Lung (tissue), 12 donors: ENCODE results near the gene MAML3. TPM values are rescaled to one million over a fixed set of nuclear protein-coding genes. Genes with fewer than 3 reads are reported as not detected.

ENCODE experiments used
- ATAC-seq: fragments of 200-7000 bp; cut with Tn5 transposase; one replicate; pipeline ENCODE4 v1.9.1; 2020; ENCODE audit warnings: moderate number of reproducible peaks; ENCODE audit not compliant: insufficient read depth, low FRiP score
- DNase-seq, 3 donors: peaks; one replicate each; pipeline ENCODE4 v3.0.0-alpha.2; 2013 to 2017
- H3K27ac ChIP-seq, 2 donors: one replicate each; pipeline ENCODE4 v1.5.1; 2013; ENCODE audit warnings: mild to moderate bottlenecking in 2 of 2, moderate library complexity in 2 of 2, control low read depth in 1 of 2, inconsistent platforms in 1 of 2, low read depth in 1 of 2, low read length in 1 of 2
- H3K27me3 ChIP-seq, 3 donors: one replicate each; pipeline ENCODE4 v1.5.1; 2013; ENCODE audit warnings: low read length in 2 of 3; ENCODE audit not compliant: control insufficient read depth in 3 of 3, insufficient read depth in 3 of 3
- H3K36me3 ChIP-seq, 4 donors: one replicate each; pipeline ENCODE4 v1.5.1; 2013; ENCODE audit warnings: low read length in 4 of 4, mild to moderate bottlenecking in 1 of 4, moderate library complexity in 1 of 4; ENCODE audit not compliant: control insufficient read depth in 4 of 4, insufficient read depth in 4 of 4
- H3K4me1 ChIP-seq, 5 donors: one replicate each; pipeline ENCODE4 v1.5.1; 2013; ENCODE audit warnings: low read length in 5 of 5, mild to moderate bottlenecking in 2 of 5, moderate library complexity in 1 of 5; ENCODE audit not compliant: control insufficient read depth in 5 of 5, insufficient read depth in 5 of 5
- H3K4me3 ChIP-seq: one replicate; pipeline ENCODE4 v1.5.1; 2013; ENCODE audit warnings: mild to moderate bottlenecking, control low read depth, moderate library complexity
- H3K9ac ChIP-seq, 2 donors: one replicate each; pipeline ENCODE4 v1.5.1; 2013; ENCODE audit warnings: low read length in 2 of 2, control low read depth in 1 of 2; ENCODE audit not compliant: insufficient read depth in 1 of 2
- H3K9me3 ChIP-seq, 4 donors: one replicate each; pipeline ENCODE4 v1.5.1; 2013; ENCODE audit warnings: low read length in 3 of 4, mild to moderate bottlenecking in 1 of 4, moderate library complexity in 1 of 4; ENCODE audit not compliant: control insufficient read depth in 4 of 4, insufficient read depth in 3 of 4
- WGBS, 2 donors: extraction: QIAGEN DNeasy Blood & Tissue Kit; methylation state at CpG; one replicate each; pipeline ENCODE4 v1.1.7; 2013; 5-methylcytosine and 5-hydroxymethylcytosine counted together
- polyA plus RNA-seq, 2 donors: library from polyadenylated mRNA; stranded (reverse); fragments of 200-250 nt; gene quantifications; one replicate each; pipeline ENCODE4 v1.2.1, GENCODE V29; 2013
- total RNA-seq, 2 donors: library from RNA; depleted of rRNA in 1 of 2; stranded (reverse); fragments of >200 nt in 1 of 2; gene quantifications; one replicate each; pipeline ENCODE4 v1.2.1, GENCODE V29; 2014 to 2021
- TF ChIP-seq, protein P1 (sequence below): IDR thresholded peaks from 2 replicates; pipeline ENCODE4 v1.5.1; 2012; ENCODE audit warnings: mild to moderate bottlenecking; ENCODE audit errors: control extremely low read depth, extremely low read depth
- donor health status: control.
- donor health status: control.
- donor health status: Bipolar disorder and iron deficiency.
- donor health status: healthy.
- donor health status: DM: yes; HTN: yes; CAD: no.

Gene MAML3
- total and polyA plus RNA-seq, 4 donors, result 3.0 to 16.4 (median 8.5) TPM

DNA sequence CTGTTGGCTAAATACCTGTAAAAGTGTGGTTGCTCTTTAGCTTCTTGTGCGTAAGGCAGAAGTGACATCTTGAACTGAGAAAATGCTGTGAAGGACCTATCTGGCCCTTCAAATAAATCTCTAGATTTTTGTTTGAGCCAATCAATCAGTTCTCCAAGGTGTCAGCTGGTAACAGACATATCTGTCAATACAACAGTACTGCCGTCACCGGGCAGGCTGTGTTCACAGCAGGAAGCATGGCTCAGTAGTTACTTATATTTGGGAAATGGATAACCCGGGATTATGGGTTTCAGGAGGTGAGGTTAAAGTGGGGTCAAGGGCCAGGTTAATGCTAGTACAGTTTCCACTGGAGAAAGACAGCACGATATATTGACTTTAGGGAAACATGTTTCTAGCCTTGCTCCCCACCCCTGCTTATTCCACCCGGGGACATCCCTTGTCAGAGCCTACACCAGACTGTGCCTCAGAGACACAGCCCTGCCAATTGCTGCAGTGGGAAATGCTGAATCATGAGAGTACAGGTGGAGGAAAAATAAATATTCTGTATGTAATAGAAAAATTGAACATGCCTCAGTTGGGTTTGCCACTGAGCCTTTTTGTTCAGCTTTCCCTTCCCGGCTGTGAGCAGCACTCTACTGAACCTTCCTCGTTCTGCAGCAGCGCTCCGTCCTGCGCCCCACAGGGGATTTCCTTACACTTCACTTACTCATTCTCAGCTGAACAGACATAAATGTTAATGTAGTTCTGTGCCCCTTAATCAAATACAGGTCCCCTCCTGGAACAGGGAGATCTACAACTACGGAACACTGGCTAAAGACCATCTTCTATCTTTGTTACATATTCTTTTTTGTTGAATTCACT lies 367.3 kb downstream of the MAML3 start:
- Histone ChIP-seq H3K4me3 (no peak overlapping the region), H3K9ac (no peak overlapping the region), H3K27ac (no peak overlapping the region), H3K36me3 (no peaks in the 10 kb centered on the region), H3K9me3 (no peaks in the 10 kb centered on the region), H3K27me3 (no peaks in the 10 kb centered on the region), H3K4me1 (peaks cover 0 to 14% (median 0%) of the 10 kb centered on the region in 5 donors)
- DNase-seq (no peak), ATAC-seq (no peak)
- 67 to 81% methylated on average over 12 of the region's 12 CpGs for WGBS, 2 donors
- TF ChIP-seq, protein P1, sequence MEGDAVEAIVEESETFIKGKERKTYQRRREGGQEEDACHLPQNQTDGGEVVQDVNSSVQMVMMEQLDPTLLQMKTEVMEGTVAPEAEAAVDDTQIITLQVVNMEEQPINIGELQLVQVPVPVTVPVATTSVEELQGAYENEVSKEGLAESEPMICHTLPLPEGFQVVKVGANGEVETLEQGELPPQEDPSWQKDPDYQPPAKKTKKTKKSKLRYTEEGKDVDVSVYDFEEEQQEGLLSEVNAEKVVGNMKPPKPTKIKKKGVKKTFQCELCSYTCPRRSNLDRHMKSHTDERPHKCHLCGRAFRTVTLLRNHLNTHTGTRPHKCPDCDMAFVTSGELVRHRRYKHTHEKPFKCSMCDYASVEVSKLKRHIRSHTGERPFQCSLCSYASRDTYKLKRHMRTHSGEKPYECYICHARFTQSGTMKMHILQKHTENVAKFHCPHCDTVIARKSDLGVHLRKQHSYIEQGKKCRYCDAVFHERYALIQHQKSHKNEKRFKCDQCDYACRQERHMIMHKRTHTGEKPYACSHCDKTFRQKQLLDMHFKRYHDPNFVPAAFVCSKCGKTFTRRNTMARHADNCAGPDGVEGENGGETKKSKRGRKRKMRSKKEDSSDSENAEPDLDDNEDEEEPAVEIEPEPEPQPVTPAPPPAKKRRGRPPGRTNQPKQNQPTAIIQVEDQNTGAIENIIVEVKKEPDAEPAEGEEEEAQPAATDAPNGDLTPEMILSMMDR, result no peak

DNA sequence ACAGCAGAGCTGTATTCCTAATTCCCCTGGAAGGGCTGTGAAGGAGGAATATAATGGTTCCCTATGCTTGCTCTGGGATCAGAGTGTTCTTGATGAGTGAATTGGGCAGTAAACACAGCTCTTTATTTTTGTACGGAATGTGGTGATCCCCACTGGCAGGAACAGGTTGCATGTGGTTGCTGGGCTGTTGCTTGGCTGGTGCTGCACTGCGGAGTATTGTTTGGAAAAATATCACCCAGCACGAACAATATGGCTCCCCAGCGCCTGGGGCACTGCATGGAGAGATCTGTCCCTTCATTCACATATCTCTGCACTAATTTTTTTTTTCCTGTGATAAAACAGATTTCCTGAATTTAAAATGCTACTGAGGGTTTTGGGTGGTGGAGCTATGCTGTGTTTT lies 368.6 kb downstream of the MAML3 start:
- DNase-seq (no peak), ATAC-seq (no peak)
- Histone ChIP-seq H3K27ac (no peak overlapping the region), H3K9me3 (no peaks in the 10 kb centered on the region), H3K27me3 (no peaks in the 10 kb centered on the region), H3K36me3 (no peaks in the 10 kb centered on the region), H3K4me1 (peaks cover 0 to 14% (median 0%) of the 10 kb centered on the region in 5 donors), H3K4me3 (no peak overlapping the region), H3K9ac (no peak overlapping the region)
- TF ChIP-seq, protein P1, result no peak
- whole genome bisulfite sequencing, 2 donors, result 96 to 100% methylated on average over 4 of the region's 4 CpGs

DNA sequence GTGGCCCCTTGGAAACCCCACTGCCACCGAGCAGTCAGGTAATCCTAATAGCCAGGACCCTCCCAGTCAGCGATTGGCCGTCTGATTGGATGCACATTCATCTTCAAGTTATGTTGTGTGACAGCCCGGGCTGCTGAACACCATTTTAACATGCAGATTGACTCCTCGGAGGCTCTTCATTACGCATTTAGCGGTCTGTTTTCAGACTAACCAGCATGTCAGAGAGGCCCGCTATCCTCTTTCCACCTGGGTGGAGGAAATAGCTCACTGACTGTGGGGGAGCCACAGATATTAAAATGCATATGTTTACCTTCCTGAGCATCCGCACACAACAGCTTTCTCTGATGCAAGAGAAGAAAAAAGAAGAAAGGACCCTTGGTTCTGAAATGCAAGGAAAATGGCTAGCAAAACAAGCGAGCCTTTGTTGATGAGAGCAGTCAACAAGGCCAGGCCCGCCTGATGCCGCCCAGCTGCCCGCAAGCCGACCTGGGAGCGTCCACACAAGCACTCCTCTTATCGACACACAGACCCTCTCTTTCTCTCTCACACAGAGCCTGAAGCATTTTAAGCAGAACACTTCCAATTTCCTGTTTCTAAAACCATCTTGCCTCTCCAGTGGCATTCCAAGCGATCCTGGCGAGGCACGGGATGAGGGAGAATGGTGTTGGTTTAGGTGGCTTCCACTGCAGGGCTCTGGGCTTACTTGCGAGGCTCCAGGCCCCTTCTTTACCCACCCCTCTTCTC lies 370.1 kb downstream of the MAML3 start:
- DNase-seq, result peak in 2 of 3 donors; percentile 48 to 52
- 85 to 93% methylated on average over 20 of the region's 20 CpGs for WGBS, 2 donors

More for the DNA sequence above, 370.1 kb downstream of the MAML3 start:
- H3K4me1 ChIP-seq, result peaks cover 0 to 14% (median 0%) of the 10 kb centered on the region in 5 donors
- no peak overlapping the region for H3K9ac ChIP-seq
- TF ChIP-seq, protein P1, result no peak
- no peak overlapping the region for H3K27ac ChIP-seq
- H3K9me3 ChIP-seq, result no peaks in the 10 kb centered on the region
- ATAC-seq, result no peak
- H3K36me3 ChIP-seq, result no peaks in the 10 kb centered on the region
- no peak overlapping the region for H3K4me3 ChIP-seq
- H3K27me3 ChIP-seq, result no peaks in the 10 kb centered on the region
